Uterus (tissue), 2 donors: ENCODE measurements around the gene TNNI2.

Source experiments
- POLR2A ChIP-seq, 2 donors: fragments of 450-650 bp; IDR thresholded peaks; one replicate each; pipeline ENCODE4 v1.6.1; 2016; ENCODE audit warnings: antibody characterized with exemption in 2 of 2, mild to moderate bottlenecking in 1 of 2, moderate library complexity in 1 of 2
- TF ChIP-seq, protein P1 (sequence below), 4 experiments: fragments of 200-600 bp in 2 of 4; fragments of 450-650 bp in 2 of 4; sonication (generic) in 2 of 4; IDR thresholded peaks; one replicate each; pipeline ENCODE4 v1.5.1; 2016 to 2019; ENCODE audit warnings: antibody characterized with exemption in 4 of 4, mild to moderate bottlenecking in 2 of 4, moderate library complexity in 1 of 4

DNA sequence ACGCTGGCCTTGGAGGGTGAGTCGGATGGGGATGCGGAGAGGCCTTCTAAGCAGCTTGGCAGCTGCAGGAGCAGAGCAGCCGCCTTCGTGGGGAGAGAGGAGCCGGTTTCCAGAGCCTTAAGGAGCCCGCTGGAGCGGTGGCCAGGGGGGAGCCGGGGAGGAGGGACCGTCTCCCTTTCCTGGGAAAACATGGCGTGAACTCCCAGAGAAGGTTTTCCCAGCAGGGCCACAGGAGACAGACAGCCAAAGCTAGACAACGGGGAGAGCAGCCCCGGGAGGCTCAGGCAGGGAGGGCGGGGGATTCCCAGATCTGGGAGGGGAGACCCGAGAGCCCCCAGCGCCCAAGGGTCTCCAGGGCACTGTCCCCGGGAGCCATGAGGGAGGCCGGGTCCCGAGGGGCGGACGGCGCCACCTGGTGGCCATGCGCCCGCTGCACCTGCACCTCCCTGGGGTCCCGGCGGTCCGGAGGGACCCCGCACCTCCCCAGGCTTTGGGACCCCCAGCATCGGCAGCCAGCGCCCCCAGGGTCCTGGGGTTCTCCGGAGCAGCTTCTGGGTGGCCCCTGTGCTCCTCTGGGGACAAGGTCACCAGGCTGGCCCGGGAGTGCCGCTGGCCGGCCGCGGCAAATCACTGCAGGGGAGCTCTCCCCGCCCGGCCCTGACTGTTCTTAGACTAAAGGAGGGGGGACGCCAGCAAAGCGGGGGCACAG lies 6.4 kb upstream of the TNNI2 start:
- peak in 1 of 2 donors; percentile 9 for TF ChIP-seq POLR2A (IDR thresholded peaks at IDR 0.05)
- TF ChIP-seq, protein P1, sequence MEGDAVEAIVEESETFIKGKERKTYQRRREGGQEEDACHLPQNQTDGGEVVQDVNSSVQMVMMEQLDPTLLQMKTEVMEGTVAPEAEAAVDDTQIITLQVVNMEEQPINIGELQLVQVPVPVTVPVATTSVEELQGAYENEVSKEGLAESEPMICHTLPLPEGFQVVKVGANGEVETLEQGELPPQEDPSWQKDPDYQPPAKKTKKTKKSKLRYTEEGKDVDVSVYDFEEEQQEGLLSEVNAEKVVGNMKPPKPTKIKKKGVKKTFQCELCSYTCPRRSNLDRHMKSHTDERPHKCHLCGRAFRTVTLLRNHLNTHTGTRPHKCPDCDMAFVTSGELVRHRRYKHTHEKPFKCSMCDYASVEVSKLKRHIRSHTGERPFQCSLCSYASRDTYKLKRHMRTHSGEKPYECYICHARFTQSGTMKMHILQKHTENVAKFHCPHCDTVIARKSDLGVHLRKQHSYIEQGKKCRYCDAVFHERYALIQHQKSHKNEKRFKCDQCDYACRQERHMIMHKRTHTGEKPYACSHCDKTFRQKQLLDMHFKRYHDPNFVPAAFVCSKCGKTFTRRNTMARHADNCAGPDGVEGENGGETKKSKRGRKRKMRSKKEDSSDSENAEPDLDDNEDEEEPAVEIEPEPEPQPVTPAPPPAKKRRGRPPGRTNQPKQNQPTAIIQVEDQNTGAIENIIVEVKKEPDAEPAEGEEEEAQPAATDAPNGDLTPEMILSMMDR (IDR thresholded peaks at IDR 0.05), result peak; percentile 90 to 99 (median 96)
